WTC11 (cell line): ENCODE data around the gene PASD1.

Experiments
- ATF6 ChIP-seq: sonication (generic); formaldehyde crosslinking; IDR thresholded peaks from 2 replicates; pipeline ENCODE4 v1.8.1; 2023; ENCODE audit warnings: mild to moderate bottlenecking, missing genetic modification reagents
- CTCF ChIP-seq: fragments of 200-600 bp; IDR thresholded peaks from 2 replicates; pipeline ENCODE4 v1.8.0; 2022; ENCODE audit warnings: antibody characterized with exemption
- ELF4 ChIP-seq: sonication (generic); formaldehyde crosslinking; IDR thresholded peaks from 2 replicates; pipeline ENCODE4 v1.8.1; 2022; ENCODE audit warnings: low read depth, mild to moderate bottlenecking, moderate library complexity, missing genetic modification reagents
- GTF2I ChIP-seq: fragments of 250-450 bp; sonication (Bioruptor Pico); conservative IDR thresholded peaks from 2 replicates; pipeline ENCODE4 v1.4.0; 2021; ENCODE audit warnings: mild to moderate bottlenecking
- IRF1 ChIP-seq: sonication (generic); formaldehyde crosslinking; IDR thresholded peaks from 2 replicates; pipeline ENCODE4 v1.8.0; 2023; ENCODE audit warnings: missing genetic modification reagents
- KAT7 ChIP-seq: sonication (generic); formaldehyde crosslinking; IDR thresholded peaks from 2 replicates; pipeline ENCODE4 v1.8.1; 2023; ENCODE audit warnings: missing genetic modification reagents, mild to moderate bottlenecking, borderline replicate concordance
- NR2C2 ChIP-seq: sonication (generic); formaldehyde crosslinking; IDR thresholded peaks from 2 replicates; pipeline ENCODE4 v1.8.0; 2022; ENCODE audit warnings: mild to moderate bottlenecking, missing genetic modification reagents
- NR3C1 ChIP-seq: sonication (generic); formaldehyde crosslinking; conservative IDR thresholded peaks from 2 replicates; pipeline ENCODE4 v1.8.1; 2023; ENCODE audit warnings: low read depth, mild to moderate bottlenecking, missing genetic modification reagents

GRCh38 chrX:151711154-151711553 is 147.7 kb downstream of the PASD1 start:
- TF ChIP-seq CTCF (no peak), ATF6 (CRISPR knock-in tag) (no peak), NR3C1 (CRISPR knock-in tag) (no peak), NR2C2 (CRISPR knock-in tag) (no peak), IRF1 (CRISPR knock-in tag) (no peak), GTF2I (no peak), KAT7 (CRISPR knock-in tag) (no peak), ELF4 (no peak)
